UCSD-AML1 (cell line): ENCODE data around the gene GMCL1.
"Not testable (repeated sequence)": the region's sequence is repeated elsewhere in the genome, so short reads cannot be mapped to it uniquely, and the experiment has no call there.

Experiments
- DNase-seq: peaks from one replicate; lab custom pipeline; 2025; ENCODE audit not compliant: unreplicated experiment; lab: John Stamatoyannopoulos, UW

Gene GMCL1

DNA sequence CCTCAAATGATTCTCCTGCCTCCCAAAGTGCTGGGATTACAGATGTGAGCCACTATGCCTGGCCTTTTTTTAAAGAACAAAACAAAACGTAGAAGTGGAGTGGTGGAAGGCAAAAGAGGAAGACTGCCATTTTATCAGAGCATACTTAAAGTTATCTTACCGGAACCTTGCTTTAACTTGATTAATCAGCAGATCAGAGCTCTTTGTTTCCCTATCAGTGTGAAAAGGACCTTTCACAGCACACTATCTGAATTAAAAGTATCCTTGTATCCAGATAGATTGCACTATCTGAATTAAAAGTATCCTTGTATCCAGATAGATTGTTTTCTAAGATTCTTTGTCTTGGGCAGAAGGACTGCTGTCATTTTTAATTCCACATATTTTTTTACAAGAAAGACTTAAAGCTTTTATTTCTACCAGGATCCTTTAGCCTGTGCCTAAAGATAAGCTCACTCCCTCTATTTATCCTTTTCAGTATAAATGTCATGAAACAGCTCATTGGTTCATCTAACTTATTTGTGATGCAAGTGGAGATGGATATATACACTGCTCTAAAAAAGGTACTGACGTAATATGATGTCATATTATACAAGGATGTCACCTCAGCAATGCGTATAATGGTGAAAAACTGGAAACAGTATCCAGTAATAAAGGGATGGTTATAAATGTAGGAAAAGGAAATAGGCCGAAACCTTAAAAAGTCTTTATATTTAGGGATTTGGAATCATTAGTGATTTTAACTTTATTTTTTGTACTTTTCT, 17.8 kb downstream of the GMCL1 start:
- DNase-seq = no peak

- DNase-seq = no peak
Observed at GRCh38 chr2:69848186-69848790, 18.8 kb downstream of the GMCL1 start.

DNA sequence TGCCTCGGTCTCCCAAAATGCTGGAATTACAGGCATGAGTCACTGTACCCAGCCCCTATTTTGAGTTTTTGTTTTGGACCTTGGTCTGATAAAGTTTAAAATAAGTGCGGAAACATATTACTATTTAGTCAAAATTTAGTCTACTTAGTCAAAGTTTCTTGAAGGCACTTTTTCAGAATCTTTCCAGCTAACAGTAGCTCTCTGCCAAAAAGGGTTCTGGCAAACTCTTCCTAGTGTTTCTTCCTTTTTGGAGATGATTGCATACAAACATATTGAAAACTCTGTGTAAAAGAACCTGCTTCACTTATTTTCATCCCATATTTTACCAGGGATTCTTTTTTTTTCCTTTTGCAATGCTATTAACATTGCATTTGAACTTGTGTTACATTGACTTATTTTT, 28.8 kb downstream of the GMCL1 start:
- DNase-seq = no peak

- no peak for DNase-seq
Observed at GRCh38 chr2:69863298-69863697, 33.8 kb downstream of the GMCL1 start.

DNA sequence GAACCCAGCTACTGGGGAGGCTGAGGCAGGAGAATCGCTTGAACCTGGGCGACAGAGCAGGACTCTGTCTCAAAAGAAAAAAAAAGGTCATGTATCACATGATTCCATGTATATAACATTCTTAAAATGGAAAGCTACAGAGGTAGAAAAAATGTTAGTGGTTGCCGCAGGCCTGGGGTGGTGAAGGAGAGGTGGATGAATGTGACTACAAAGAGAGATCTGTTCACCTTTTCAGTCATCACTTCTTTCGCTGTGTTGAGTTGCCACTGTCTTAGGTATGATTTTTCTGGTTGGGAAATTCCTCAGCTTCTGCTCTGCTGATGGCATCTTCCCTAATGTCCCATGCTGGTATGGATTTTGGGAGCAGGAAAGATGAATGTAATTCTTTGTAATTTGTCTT, 59.0 kb downstream of the GMCL1 start:
- no peak for DNase-seq

DNA sequence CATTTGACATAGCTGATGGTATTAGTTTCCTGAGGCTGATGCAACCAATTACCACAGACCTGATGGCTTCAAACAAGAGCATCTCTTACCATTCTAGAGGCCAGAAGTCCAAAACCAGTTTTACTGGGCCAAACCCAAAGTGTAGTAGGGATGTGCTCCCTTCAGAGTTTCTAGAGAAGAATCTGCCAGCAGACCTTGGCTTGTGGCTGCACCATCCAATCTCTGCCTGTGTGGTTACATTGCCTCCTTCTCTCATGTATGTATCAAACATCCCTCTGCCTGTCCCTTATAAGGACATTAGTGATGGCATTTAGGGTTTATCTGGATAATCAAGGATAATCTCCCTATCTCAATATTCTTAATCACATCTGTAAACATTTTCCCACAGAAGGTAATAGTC, 59.8 kb downstream of the GMCL1 start:
- DNase-seq = no peak

DNA sequence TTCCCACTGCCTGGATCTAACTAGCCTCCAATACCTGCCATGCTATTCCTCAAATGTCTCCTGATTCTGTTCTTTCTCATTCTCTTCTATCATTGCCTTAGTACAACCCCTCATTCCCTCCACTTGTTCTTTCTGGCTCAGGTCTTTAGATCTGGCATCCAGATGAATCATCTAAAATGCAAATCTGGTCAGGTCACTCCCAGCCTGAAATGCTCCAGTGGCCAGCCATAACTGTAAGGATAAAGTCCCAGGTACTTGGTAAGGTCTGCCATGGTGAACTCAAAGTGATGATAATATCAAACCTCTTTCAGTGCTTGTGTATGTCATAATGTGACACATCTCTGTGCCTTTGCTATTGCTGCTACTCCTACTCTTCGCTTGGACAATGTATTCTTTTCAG, 61.4 kb downstream of the GMCL1 start:
- no peak for DNase-seq

GRCh38 chr2:69892838-69893424, 63.5 kb downstream of the GMCL1 start:
- not testable (repeated sequence) for DNase-seq

DNA sequence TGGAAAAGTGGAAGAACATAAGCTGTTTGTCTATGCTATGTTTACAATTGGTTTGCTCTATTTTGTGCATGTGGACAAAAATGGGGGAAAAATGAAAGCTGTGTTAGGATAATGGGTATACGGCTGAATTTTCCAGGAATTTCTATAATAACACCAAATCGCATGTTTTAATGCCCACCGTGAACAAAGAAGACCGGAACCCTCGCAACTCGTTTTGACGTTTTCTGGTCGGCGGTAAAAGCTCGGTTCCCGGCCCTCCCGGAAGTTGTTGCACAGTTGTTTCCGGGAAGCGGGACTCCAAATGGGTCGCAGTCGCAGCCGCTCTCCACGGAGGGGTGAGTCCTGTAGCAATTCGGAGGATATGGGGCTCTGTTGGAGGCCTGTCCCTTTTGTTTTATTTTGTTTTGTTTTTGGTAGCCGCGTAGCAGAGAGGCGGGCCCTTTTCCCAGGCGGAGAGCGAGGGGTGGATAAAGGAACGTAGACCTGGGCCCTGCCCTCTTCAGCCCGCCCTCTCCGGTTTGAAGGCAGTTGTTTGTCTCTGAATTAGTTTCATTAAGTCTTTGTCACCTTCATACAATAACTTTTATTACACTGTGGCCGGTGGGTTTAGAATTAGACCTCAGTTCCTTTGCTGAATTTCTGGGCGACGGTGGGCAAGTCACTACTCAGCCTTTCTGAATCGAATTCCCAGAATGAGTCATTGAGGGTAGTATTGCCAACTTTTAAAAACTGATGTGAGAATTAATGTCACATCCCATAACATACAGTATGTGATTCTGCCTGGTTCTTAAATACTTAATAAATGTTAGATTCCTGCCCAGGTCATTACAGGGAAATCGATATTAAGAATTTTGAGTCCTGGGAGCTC, 64.5 kb downstream of the GMCL1 start, which contains the start of gene SNRNP27:
SNRNP27 (plus strand) TSS at position 273 of the 868 bp plus-strand sequence; CDS start at position 302, 29 bp downstream.
- peak; percentile 78 for DNase-seq

GRCh38 chr2:69894737-69895136, 65.3 kb downstream of the GMCL1 start:
- DNase-seq = not testable (repeated sequence)

DNA sequence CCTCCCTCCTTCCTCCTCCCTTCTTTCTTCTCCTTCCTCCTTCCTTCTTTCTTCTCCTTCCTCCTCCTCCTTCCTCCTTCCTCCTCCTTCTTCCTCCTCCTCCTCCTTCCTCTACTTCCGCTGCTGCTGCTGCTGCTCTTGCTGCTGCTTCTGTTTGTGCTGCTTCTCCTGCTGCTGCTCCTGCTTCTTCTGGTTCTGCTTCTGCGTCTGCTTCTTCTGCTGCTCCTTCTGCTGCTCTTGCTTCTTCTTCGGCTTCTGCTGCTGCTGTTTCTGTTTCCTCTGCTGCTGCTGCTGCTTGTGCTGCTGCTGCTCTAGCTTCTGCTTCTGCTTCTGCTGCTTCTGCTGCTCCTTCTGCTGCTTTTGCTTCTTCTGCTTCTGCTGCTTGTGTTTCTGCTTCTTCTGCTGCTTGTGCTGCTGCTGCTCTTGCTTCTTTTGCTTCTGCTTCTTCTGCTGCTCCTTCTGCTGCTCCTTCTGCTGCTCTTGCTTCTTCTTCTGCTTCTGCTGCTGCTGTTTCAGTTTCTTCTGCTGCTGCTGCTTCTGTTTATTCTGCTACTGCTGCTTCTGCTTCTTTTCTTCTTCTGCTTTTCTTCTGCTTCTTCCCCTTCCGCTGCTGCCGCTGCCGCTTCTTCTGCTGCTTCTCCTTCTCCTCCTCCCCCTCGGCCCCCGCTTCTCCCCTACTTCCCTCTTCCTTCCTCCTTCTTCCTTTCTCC, 72.9 kb downstream of the GMCL1 start:
- DNase-seq = peak; percentile 34

DNA sequence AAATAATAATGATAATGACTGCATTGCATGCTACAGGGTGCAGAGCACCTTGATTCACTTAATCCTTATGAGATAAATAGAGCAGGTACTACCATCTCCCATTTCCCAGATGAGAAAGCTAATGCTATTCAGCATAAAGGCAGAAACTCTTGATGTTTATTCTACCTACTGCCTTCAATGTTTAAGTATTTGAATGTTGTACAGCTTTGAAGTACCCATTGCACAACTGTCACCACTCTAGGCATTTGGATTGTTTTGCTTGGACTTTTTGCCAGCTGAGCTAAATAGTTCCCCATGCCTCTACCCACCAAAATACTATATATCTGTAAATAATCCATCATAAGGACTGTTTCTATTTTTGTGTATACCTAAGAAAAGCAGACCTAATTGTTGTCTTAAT, 77.8 kb downstream of the GMCL1 start:
- DNase-seq = no peak

DNA sequence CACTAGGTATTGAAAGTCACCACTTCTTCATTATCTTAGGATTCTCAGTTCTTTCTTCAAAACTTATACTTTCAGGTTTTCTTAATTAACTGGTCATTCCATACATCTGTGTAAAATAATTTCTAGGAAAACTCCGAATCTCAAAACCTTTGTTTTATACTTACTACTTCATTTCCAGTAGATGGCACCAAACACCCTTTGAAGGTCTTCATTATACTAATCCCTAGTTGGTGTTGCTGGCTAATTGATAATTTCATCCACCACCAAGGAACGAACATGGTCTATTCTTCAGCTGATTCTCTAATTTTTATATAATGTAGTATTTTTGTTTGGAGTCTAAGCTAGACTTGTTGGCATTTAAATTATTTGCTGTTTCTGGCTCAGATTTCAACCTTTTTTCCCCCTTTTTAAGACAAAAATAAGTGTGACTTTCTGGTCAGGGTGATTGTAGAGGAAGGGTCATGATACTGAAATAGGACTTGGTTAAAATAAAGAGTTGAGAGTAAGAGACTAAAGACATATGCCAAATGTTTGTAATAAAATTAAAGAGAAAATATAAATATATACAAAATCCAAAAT, 82.6 kb downstream of the GMCL1 start:
- DNase-seq = no peak

DNA sequence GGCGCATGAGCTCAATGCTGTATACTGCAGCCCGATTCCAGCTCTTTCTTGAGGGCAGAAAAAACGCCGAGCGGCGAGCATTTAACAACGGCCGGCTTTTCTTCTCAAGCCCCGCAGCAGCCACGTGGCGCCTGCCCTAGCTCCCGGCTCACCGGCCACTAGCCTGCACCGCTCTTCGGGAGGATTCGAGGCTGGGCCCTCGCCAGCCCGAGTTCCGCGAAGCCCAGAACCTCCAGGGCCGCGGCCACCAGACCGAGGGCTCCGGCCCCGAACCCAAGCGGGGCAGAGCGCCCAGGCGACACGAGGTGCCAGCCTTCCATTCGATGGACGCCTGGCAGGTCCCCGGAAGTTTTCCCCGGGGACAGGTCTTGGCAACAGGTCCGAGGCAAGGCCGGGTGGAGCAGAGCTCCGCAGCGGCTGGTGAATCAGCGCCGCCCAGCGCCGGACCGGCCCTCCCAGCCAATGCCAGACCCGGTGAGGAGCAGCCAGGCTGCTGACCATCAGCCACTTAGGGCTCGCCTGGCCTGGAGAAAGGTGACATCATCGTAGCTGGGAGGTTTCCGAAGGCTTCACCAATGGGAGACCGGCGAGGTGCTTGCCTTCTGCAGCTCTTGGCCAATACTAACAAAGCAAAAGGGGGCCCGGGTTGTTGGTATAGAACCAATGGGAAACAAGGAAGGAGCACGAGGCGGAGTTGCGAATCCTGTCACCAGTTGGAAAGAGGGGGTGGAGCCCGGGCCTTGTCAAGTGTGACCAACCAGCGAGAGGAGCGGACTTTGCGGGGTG, 84.9 kb downstream of the GMCL1 start:
- DNase-seq = peak; percentile 100

DNA sequence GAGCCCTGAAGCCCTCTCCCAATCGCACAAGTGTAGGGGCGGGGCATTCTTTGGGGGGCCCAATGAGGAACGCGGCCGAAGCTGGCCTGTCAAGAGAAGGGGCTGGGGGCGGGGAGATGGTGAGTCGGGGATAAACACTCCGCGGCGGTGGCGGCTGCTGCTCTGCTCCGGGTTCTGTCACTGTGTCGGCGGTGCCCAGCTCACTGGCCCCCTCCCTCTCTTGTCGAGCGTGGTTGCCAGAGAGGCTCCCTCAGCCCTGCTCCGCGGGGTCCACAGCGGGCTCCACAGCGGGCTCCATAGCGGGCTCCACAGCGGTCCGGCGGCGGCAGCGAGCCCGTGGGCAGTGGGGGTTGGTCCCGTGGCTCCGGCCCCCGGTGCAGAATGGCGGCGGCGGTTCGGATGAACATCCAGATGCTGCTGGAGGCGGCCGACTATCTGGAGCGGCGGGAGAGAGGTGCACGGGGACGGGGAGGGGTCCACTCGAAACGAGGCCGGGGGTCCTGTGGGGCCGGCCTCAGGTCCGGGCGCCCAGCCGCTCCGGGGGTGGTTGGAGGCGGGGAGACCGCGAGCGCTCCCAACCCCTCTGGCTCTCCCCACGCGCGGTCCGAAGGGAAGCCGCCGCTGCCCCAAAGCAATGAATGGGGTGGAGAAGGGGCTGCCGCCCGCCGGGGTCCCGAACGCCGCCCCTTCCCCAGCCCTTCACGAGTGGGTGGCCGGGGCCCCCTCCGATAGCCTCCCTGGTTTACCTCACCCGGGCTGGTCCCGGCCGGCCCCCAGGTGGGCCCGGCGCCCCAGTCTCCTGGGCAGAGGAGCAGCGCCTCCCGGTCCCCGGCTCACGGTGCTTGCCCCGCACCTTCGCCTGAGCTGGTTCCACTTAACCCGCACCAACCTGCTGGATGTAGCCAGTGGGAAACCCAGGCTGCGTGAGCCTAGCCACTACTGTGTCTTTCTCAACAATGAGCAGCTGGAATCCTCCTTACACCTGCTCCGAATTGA, 85.8 kb downstream of the GMCL1 start, which contains the start of gene MXD1:
MXD1 (plus strand) TSS at position 160 of the 996 bp plus-strand sequence; CDS start at position 382, 222 bp downstream.
- peak; percentile 45 for DNase-seq

DNA sequence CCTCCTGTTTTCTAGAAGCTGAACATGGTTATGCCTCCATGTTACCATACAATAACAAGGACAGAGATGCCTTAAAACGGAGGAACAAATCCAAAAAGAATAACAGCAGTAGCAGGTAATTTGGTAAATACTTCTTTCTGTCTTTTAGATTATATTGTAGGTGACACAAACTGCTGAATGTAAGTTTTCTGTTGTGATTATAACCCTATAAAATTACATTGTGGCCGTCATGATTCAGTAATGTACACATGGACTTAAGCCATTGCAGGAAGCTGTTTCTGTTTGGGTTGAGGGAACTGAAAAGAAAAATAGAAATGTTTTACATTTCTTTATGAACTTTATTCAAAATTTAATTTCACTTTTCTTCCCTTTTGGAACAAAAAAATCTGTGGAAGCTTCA, 86.6 kb downstream of the GMCL1 start:
- DNase-seq = no peak

DNA sequence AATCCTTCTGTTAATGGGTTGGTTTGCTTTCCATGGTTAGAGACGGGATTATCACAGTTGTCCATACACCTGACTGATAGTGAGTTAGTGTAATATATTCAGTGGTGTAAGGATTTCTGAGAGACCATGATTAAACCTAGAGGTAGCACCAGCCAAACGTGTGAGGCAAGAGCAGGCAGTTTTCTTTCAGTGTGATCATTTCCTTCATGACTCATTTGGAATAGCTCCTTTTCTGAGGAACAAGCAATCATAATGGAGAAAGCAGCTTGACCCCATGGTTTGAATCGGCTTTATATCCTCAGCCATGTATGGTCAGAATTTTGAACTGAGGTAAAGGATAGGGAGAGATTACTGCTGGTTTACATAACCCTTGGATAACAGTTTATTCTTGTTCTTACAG, 88.4 kb downstream of the GMCL1 start:
- DNase-seq = no peak

- no peak for DNase-seq
Observed at GRCh38 chr2:69918401-69918800, 88.9 kb downstream of the GMCL1 start.
